ENCODE results near the gene NLGN4X.

Gene NLGN4X

DNA sequence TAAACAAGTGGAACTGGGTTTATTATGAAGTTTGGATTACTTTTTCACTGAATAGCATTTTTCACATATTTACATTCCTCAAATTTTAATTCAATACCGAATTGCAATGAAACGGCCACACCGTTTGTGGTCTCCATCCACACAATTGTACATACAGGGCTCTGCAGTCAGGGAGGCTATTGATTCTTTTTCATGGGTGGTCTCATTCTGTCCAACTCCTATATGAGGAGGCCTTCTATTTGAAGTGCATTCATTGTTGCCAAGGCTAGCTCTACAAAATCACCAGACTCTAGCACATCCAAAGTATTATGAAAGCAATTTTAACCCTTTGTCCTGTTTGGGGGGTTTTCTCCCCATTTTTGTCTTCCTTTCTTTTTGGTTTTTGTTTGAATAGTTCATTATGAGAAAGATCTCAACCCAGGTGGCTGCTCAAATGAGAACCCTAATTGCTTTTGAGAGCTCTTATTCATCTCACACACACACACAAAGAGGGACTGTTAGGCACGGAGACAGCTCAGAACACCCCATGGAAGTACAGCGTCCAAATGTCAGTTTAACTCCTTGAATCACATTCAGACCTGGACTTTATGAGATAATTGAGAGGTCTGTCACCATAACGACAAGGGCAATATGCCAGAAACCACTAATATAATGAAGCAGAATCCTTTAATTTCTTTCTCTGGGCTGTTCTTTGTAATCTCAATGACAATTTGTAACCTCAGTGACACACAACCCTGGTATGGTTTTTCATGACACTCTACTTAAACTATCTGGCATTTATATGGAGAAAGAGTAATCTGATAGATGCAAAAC, 79.4 kb downstream of the NLGN4X start:
- DNase-seq = no peak

DNA sequence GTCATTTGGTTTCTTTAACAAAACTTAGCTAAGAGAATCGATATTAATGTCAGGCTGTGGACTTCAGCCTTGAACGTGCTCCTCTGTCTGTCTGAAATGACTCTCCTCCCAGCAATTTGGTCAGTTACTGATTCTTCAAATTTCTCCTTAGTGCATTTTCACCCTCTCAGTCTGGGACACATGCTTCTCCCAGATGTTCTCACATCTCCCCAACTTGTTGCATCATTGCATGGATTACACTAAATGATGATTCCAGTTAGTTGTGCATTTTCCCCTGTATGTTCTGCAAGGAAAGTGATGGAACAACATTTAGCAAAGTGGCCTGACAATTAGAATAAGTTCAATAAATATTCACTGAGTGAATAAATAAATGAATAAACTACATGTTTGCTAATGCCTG, 94.4 kb downstream of the NLGN4X start:
- DNase-seq = no peak

DNA sequence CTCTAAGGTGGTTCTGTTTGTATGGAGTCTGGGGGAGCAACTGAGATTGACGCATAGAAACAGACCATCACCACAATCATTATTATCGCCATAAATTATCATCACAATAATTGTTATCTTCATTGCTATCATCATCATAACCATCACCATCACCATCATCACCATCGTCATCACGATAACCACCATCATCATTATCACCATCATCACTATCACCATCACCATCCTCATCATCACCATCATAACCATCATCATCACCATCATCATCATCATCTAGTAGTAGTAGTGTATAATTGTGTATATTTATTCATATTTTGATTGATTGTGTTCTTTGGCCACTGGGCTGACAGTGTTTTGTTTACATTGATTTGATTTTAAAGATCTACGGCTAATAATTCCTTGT, 95.7 kb downstream of the NLGN4X start:
- DNase-seq = no peak

DNA sequence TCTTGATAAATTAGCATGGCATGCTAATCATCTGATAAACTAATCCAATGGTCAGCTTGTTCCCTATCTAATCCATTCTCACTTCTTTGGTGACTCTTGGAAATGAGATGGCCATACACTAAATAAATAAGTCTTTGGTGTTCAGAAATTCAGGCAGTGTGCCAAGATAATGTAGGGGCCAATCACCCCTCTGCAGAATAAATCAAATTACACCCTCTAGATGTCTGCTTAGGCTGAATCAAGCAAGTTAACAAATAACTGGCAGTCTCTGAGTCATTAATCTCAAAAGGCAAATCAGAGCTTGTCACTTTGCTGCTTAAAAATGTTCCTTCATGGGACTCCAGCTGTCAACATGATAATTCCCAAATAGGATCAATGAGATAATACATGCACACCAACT, 97.4 kb downstream of the NLGN4X start:
- no peak for DNase-seq

DNA sequence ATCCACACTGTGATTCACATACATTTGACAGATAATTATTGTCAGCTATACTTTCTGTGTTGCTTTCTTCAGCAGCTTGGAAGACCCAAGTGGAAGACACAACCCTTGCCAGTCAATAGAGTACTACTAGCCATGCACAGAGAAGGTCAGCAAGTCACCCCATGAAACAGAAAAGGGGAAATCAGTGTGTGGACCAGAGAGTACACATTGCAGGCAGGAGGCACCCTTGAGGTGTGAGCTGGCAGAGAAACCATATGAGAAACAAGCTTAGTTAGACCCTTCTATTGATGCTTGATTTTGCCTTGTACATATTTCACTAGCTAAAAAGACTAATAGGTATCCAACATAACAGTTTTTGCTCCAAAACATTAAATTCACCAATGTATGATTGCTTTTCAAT, 99.5 kb downstream of the NLGN4X start:
- DNase-seq = no peak

DNA sequence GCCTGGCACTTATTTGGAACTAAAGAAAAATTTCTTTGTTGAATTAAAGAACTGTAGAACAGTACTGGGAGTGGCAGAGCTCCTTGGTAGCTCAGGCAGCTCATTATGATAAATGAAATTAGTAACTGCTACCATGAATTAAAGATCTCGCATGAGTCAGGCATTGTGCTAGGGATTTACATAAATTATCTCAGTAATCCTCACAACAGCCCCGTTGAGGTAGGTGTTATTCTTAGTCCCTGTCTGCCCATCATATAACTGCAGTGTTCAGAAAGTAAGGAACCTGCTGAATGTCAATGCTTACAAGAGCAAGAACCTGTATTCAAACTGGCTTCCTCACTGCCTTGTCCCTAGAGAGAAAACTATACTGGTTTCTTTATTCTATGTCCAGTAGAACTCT, 108.3 kb downstream of the NLGN4X start:
- no peak for DNase-seq

DNA sequence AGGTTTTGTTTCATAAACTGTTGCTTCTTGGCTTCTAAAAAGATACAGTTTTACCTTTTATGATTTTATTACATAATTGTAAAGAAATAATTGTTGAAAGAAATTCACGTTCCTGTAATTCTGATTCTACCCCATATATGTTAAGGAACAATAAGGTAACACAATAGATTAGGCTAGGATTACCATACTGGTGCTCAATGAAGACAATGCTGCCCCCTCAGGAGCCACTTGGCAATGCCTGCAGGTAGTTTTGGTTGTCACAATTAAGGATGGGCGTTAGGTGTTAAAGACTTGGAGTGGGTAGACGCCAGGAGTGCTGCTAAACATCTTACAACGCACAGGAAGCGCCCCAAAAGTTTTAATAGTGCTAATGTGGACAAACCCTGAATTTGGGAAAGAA, 133.2 kb downstream of the NLGN4X start:
- no peak for DNase-seq

DNA sequence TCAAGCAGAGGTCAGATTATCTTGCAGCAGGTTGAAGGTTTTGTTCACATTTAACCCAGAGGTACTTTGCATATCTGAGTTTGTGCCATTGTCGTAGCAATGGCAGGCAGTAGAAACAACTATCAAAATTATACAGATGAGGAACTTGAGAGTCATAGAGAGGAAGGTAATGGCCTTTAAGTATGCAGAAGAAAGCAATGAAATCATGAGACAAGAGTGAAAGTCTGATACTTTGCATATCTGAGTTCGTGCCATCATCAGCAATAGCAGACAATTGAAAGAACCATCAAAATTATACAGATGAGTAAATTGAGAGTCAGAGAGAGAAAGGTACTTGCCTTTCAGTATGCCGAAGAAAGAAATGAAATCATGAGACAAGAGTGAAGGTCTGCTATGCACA, 154.1 kb downstream of the NLGN4X start:
- no peak for DNase-seq

DNA sequence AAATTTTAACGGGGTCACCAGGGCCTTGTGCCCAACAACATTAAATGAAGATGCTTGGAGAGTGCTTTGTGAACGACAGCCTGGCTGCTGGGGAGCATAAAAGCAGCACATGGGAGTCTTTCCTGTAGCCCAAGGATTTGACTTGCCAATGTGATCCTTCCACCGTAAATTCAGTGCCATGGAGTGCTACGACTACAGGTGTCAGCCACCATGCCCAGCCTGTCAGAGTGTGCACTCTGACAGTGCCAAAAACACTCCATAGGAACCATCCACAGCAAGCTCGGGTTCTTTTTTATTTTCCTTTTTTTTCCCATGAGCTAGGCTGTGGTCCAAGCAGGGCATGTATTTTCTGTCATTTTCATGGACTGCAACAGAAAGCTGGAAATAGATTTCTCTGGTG, 156.9 kb downstream of the NLGN4X start:
- DNase-seq = no peak

DNA sequence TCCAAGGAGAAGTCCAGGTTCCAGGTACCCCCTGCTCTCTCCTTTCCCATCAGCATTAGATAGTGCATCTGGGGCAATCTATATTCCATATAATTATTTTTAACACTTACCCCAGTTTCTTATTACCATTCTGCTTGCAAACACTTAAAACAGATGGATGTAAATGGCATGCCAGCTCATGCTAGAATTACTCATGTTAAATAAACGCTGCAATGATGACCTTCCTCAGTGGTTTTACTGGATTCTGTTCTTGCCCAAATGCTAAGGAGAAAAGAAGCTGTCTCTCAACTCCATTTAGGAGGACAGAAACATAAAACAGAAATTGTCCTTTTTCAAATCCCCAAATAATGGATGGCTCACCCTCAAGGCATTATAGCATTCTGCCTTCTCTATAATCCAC, 161.1 kb downstream of the NLGN4X start:
- DNase-seq = no peak

DNA sequence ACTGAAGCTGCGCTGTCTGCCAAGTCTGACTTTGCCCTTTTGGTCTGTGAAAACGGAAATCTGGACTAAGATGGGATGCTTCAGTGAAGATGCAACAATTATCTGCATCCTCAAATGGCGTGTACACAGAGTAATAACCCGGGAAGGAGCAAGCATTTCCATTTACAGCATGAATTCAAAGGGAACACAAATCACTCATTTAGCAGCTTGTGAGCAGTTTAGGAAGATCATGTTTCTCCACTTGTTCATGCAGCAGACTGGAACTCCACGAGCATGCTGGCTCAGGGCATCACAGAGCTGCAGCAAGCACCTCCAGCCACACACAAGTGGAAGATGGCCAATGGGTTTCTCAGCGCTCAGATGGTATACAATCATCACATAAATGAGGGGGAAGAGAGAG, 175.5 kb downstream of the NLGN4X start:
- DNase-seq = no peak

DNA sequence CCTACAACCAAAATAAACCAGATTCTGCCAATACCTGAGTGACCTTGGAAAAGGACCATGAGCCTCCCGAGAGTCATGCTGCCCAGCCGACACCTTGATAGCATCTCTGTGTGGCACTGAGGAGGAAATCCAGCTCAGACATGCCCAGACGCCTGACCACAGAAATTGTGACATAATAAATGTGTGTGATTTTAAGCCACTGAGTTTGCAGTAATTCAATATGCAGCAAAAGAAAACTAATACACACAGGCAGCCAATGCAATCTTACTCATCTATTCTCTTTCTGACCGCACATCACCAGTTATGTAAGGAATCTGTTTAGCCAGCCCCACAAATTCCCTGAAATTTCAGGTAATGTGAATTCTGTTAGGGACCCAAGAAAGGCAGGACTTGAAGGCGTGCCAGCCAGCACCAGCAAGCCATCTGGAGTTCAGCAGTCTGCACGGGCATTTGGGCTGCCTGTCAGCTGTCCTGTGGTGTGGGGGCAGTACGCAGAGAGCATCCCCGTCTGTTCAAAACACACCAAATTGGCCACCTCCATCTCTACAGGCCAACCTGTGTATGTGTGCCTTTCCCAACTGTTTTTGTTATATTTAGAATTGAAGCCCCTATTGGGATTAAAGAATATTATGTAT, 176.4 kb downstream of the NLGN4X start:
- no peak for DNase-seq

DNA sequence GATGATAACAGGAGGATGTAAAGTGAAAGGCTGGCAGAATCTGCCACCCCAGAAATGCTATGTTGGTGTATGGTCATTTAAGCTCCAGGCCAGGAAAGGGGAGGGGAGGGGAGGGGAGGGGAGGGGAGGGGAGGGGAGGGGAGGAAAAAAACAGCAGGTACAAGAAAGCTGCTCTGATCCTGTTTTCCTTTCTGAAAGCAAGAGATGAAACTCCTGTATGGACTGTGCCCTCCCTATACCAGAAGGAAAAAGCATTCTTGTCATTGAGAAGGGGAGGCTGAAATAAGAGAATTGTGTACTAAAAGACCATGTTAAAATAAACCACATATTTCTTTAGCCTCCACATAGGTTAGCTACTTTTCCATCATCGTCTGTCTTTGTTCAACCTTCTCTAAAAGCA, 179.5 kb downstream of the NLGN4X start:
- DNase-seq = no peak

DNA sequence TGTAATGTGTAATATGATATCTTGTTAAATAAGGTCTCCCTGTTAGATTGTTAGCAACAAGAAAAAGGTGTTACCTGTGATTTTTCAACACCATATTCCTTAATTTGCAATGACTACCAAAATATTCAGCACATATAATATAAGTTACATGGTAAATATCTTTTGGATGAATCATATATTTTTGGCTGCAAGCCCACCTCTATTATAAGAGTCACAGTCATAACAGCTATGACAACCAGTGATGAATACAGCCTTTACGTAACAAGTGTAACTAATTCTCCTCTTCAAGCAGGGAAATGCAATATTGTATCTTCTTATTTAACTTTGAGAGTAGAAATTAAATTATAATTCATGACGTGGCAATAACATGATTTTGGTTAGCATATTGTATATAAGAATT, 187.0 kb downstream of the NLGN4X start:
- no peak for DNase-seq

DNA sequence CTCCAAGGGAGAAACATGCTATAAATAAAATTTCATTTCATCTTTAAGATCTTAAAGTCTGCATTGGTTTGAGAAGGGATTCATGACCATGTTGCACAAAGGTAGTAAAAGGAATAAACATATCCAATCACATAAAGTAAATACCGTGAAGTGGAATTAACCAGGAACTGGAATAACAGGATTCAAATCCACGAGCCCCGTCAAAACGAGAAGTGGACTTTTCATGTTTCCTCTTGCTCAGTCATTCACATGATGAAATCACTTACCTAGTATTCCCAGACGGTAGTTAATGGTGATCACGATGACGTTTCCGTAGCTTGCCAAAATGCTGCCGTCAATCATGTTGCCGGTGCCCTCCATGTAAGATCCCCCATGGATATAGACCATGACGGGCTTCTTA, 199.7 kb downstream of the NLGN4X start:
- DNase-seq = no peak

DNA sequence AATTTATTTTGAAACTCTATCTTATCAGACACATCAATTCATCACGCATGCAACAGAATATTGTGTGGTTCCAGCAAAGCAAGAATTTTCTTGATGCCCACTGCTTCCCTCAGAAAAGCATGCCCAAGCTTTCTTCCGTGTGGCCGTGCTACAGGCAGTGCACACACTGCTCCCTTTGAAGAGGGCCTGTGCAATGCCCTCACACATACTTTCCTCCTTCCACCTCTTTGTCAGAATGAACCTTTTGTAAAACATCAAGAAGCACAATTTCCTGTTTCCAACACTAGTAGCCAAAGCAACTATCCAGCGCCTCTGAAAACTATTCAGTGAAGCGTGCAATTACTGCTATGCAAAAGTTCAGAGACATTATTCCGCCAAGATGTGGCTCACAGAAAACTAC, 201.7 kb downstream of the NLGN4X start:
- DNase-seq = no peak

DNA sequence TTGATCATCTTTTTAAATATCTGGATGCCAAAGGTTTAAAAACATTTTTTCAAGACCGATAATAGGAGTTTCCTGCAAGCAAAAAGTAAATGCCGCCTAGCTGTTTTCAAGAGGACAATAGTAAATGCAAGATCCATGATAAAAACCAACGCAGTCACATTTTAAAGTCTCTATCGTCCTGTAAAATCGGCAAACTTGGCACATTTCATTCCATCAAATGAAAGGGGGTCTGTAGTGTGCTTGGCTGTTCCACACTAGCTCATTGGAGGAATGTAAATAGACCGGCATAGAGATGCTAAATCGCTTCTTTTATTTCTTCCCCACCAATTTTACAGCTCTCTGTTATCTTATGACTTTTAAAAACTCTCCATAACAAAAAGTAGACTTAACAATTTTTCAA, 202.2 kb downstream of the NLGN4X start:
- DNase-seq = no peak

DNA sequence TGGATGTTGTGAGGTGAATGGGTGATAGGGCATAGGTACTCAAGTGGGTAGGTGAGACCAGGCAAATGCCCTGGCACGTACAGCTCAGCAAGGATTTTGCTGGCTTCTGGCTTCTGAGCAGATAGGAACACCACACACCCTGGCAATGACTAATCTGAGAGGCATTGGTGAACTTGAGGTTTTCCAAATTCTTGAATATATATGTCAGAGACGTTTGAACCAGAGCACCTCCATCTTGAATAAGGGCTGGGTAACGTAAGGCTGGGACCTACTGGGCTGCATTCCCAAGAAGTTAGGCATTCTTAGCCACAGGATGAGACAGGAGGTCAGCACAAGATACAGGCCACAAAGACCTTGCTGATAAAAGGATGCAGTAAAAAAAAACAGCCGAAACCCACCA, 204.5 kb downstream of the NLGN4X start:
- no peak for DNase-seq

DNA sequence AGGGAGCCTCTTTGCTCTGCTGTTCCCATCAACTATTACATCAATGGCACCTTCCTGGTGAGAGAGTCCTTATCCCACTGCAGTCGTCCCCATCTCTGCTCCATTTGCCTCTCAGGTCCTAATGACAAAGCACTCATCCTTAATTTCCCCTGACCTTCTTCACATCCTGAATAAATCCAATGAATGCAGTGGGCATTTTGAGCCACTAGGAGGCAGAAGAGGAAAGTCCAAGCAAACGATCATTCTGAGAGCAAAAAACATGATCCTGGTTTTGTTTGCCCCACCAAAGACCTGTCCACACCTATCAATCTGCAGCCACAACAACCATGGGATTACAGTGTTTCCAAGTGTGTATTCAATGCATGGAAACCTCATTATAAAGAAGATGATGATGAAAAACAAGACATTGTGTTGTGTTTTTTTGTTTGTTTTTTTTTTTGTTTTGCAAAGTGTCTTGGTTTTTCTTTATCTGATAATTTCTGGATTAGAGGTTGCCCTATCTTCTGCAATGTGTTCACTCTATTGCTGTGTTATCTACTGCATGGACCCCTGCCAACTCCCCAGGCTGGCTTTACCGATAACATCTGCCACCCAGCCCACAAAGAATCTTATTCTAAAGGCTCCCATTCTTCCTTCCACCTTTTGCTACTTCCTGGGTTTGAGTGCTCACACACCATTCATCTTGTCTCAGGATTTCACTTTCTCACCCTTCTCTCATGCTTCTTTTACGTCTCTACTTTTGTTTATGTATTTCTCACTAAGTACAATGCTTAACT, 207.2 kb downstream of the NLGN4X start:
- DNase-seq = no peak

DNA sequence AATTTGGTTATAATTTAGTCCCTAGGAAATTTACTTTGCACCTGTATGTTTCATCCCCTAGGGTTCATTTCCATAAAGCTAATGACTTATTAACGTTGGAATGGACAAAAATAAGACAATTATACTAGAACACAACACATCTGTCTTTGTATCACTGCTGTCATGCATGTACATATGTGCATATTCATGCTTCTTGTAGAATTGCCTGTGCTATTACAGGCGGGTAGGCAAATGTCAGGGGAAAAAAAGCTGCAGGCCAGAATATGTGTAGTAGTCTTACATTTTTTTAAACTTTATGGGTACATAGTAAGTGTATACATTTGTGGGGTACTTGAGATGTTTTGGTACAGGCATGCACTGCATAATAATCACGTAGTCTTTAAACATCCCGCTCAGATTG, 209.6 kb downstream of the NLGN4X start:
- DNase-seq = no peak

DNA sequence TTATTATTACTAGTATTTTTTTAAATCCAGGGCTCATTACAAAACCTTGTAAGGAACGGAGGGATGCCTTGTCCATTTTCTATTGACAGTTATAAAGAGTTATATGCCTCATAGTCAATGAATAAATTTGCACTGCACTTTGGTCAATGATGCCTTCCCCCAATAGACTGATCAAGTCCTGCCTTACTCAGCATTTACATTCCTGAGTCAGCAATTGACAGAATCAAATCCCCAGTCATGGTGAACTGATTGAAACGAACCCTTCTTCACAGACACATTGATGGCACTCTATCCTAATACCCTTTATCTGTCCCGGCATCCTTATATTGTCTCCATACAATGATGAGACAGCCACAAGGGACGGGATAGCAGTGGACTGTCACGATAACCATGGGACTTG, 213.2 kb downstream of the NLGN4X start:
- DNase-seq = no peak

DNA sequence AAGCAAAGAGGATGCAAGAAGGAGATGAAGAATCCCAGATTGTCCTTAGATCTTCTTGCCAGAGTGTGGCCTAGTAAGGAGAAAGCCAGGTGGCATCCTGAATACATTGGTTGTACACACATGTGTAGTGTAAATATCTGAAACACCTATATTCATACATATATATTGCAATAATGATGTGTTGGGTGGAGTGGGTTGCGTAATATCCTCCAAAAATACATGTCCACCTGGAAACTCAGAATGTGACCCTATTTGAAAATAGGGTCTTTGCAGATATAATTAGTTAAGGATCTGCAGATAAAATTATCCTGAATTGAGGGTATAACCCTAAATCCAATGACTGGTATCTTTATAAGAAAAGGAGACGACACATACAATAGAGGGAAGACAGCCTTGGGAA, 216.3 kb downstream of the NLGN4X start:
- no peak for DNase-seq

DNA sequence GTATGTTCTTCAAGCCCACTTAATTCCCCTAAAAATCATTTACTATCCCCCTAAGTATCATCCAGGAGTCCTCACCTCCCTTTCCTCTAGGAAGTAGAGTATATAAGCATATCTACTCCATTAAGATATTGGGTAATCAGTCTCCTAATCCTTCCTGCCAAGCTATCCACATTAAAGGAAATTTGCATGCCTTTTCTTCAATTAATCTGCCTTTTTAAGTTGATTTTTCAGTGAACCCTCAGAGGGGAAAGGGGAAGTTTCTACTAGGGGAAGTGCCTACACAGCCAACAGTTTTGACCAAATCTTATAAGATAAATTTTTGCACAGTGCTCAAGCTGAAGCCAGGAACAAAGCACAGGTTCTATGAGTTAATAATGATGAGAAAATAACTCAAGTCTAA, 222.8 kb downstream of the NLGN4X start:
- no peak for DNase-seq

DNA sequence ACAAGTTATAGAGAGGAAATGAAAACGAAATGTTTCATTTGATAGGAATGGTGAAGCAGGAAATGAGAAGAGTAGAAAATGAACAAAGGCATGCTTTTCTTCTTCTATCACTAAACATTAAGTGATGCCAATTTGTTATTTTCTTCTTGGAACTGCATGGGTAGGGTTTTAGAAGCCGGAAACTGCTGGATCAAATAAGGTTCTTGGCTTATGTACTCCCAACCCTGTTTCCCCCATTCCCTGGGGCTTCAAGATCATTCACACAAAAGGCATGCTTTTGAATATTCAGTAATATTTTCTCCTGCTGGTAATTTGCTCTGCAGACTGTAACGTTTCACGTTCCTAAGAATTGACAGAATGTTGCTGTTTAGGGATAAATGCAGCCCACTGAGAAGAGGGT, 224.1 kb downstream of the NLGN4X start:
- no peak for DNase-seq
